Caco-2 (cell line): ENCODE measurements around the gene CXCR4. TPM values are rescaled to one million over a fixed set of nuclear protein-coding genes. Genes with fewer than 3 reads are reported as not detected.

Experiments
- BruUV-seq: library from RNA; stranded (reverse); fragments of 400-500 nt; replicated peaks from 2 replicates; lab custom pipeline; 2021; lab: Mats Ljungman, UMichigan
- CTCF ChIA-PET: fragments of 300-600 bp; sonication (Branson Sonifier 250); formaldehyde crosslinking; loops from one replicate; lab custom pipeline; 2022; ENCODE audit warnings: antibody characterized with exemption; lab: Charles Lee
- POLR2A ChIA-PET: fragments of 300-600 bp; sonication (Branson Sonifier 250); formaldehyde crosslinking; loops from one replicate; lab custom pipeline; 2022; ENCODE audit warnings: antibody characterized with exemption; lab: Charles Lee
- DNase-seq, 2 experiments: peaks; one replicate each; pipeline versions ENCODE4 v3.0.0 to v3.0.0-alpha.2; 2020 to 2022
- H3K27me3 ChIP-seq: replicated peaks from 2 replicates; pipeline ENCODE4 v1.6.0; 2011; ENCODE audit warnings: low read length; ENCODE audit not compliant: control insufficient read depth, insufficient read depth
- H3K36me3 ChIP-seq: 2 replicates; pipeline ENCODE4 v1.5.1; 2011; ENCODE audit warnings: low read length; ENCODE audit not compliant: control insufficient read depth, insufficient read depth
- H3K4me1 ChIP-seq: fragments of 250-450 bp; sonication (Bioruptor Pico); 2 replicates; pipeline ENCODE4 v1.5.1; 2020; ENCODE audit warnings: mild to moderate bottlenecking
- H3K4me3 ChIP-seq: 2 replicates; pipeline ENCODE4 v1.5.1; 2011; ENCODE audit warnings: low read depth, mild to moderate bottlenecking, control low read depth, low read length
- H3K9me3 ChIP-seq: fragments of 250-450 bp; sonication (Bioruptor Pico); 2 replicates; pipeline ENCODE4 v1.5.1; 2020; ENCODE audit warnings: mild to moderate bottlenecking, moderate library complexity
- H3K27ac Mint-ChIP-seq: one replicate; pipeline ENCODE4 v1.8.0; 2022; ENCODE audit warnings: mixed read lengths; ENCODE audit not compliant: unreplicated experiment
- H3K27me3 Mint-ChIP-seq: one replicate; pipeline ENCODE4 v1.8.0; 2022; ENCODE audit warnings: mixed read lengths; ENCODE audit not compliant: insufficient read depth, unreplicated experiment
- H3K36me3 Mint-ChIP-seq: one replicate; pipeline ENCODE4 v1.8.0; 2022; ENCODE audit warnings: mild to moderate bottlenecking, mixed read lengths; ENCODE audit not compliant: insufficient read depth, unreplicated experiment
- H3K4me1 Mint-ChIP-seq: one replicate; pipeline ENCODE4 v1.8.0; 2022; ENCODE audit warnings: low read depth, mixed read lengths; ENCODE audit not compliant: unreplicated experiment
- H3K4me3 Mint-ChIP-seq: one replicate; pipeline ENCODE4 v1.8.0; 2022; ENCODE audit warnings: mild to moderate bottlenecking, moderate library complexity, mixed read lengths; ENCODE audit not compliant: unreplicated experiment
- H3K9me3 Mint-ChIP-seq: one replicate; pipeline ENCODE4 v1.8.0; 2022; ENCODE audit warnings: mixed read lengths; ENCODE audit not compliant: unreplicated experiment
- intact Hi-C: fragments of 100-400 bp; cut with micrococcal nuclease; formaldehyde crosslinking; loops from one replicate; pipeline ENCODE4 v1.10.0; 2022; ENCODE audit not compliant: unreplicated experiment
- total RNA-seq: library from RNA; stranded (reverse); gene quantifications from 2 replicates; pipeline ENCODE4 v1.2.3, GENCODE V29; 2022
- TF ChIP-seq, protein P1 (sequence below), 2 experiments: fragments of 200-600 bp in 1 of 2; IDR thresholded peaks; 1 replicate in 1 of 2; 2 replicates in 1 of 2; pipeline versions ENCODE4 v1.5.1 to v1.8.0; 2011 to 2022; ENCODE audit warnings: antibody characterized with exemption in 1 of 2, control low read depth in 1 of 2, inconsistent platforms in 1 of 2, low read depth in 1 of 2, low read length in 1 of 2, mild to moderate bottlenecking in 1 of 2, moderate library complexity in 1 of 2; ENCODE audit not compliant: insufficient read depth in 1 of 2, severe bottlenecking in 1 of 2, unreplicated experiment in 1 of 2

CXCR4 gene
- total RNA-seq, 1 experiment from 2014 or later: 1.4 TPM

DNA sequence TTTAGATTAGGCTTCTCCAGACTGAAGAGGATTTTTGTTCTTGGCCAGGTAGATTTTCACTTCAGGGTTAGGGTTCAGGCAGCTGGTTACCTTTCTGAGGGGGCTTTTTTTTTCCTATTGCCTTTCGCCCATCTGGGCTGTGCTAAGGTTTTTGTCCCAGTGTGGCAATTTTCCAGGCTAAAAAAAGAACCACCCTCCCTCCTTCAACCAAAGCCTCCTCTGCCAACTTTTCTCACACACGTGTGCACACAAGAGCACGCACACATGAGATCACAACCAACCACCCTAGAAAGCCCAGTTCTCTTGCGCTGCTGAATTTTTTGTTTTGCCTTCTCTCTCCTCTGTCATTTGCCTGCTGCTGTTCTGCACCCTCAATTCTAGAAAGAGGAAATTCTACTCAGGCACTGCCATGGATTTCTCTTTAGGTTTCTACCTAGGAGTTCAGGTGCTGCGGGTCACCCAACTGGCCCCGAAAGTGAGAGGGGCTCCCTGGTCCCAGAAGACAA lies 8.5 kb upstream of the CXCR4 start:
- intact Hi-C loops: no loop called here
- TF ChIP-seq, protein P1, sequence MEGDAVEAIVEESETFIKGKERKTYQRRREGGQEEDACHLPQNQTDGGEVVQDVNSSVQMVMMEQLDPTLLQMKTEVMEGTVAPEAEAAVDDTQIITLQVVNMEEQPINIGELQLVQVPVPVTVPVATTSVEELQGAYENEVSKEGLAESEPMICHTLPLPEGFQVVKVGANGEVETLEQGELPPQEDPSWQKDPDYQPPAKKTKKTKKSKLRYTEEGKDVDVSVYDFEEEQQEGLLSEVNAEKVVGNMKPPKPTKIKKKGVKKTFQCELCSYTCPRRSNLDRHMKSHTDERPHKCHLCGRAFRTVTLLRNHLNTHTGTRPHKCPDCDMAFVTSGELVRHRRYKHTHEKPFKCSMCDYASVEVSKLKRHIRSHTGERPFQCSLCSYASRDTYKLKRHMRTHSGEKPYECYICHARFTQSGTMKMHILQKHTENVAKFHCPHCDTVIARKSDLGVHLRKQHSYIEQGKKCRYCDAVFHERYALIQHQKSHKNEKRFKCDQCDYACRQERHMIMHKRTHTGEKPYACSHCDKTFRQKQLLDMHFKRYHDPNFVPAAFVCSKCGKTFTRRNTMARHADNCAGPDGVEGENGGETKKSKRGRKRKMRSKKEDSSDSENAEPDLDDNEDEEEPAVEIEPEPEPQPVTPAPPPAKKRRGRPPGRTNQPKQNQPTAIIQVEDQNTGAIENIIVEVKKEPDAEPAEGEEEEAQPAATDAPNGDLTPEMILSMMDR (IDR thresholded peaks at IDR 0.05; ENCODE audit: insufficient read depth in 1 of 2, low read depth in 1 of 2, low read length in 1 of 2, severe bottlenecking in 1 of 2, unreplicated experiment in 1 of 2): no peak
- CTCF ChIA-PET: no interaction called here
- no peak overlapping the region for H3K4me3 Mint-ChIP-seq
- BruUV-seq: no TSS peak
- peaks cover 10% of the 10 kb centered on the region for H3K4me1 Mint-ChIP-seq
- no peak for DNase-seq
- H3K4me1 ChIP-seq: no peaks in the 10 kb centered on the region; the same call in 1 of the 2 replicates
- H3K27me3 Mint-ChIP-seq: peaks cover 6% of the 10 kb centered on the region
- no peaks in the 10 kb centered on the region for H3K9me3 Mint-ChIP-seq
- no peak overlapping the region for H3K4me3 ChIP-seq
- H3K27me3 ChIP-seq: peaks cover 2% of the 10 kb centered on the region; the same call in 1 of the 2 replicates
- H3K27ac Mint-ChIP-seq: no peak overlapping the region
- no peaks in the 10 kb centered on the region for H3K36me3 ChIP-seq
- H3K9me3 ChIP-seq: no peaks in the 10 kb centered on the region
- POLR2A ChIA-PET: no interaction called here
- no peaks in the 10 kb centered on the region for H3K36me3 Mint-ChIP-seq

GRCh38 chr2:136126021-136126420 lies 8.1 kb upstream of the CXCR4 start:
- Mint-ChIP-seq H3K36me3 (no peaks in the 10 kb centered on the region), H3K4me1 (peaks cover 10% of the 10 kb centered on the region), H3K27me3 (peaks cover 8% of the 10 kb centered on the region), H3K9me3 (no peaks in the 10 kb centered on the region), H3K4me3 (no peak overlapping the region), H3K27ac (no peak overlapping the region)
- POLR2A ChIA-PET: no interaction called here
- peaks cover 2% of the 10 kb centered on the region; the same call in 1 of the 2 replicates for H3K27me3 ChIP-seq
- intact Hi-C loops: no loop called here
- no peaks in the 10 kb centered on the region for H3K36me3 ChIP-seq
- H3K9me3 ChIP-seq: no peaks in the 10 kb centered on the region
- TF ChIP-seq, protein P1 (IDR thresholded peaks at IDR 0.05; ENCODE audit: insufficient read depth in 1 of 2, low read depth in 1 of 2, low read length in 1 of 2, severe bottlenecking in 1 of 2, unreplicated experiment in 1 of 2): no peak
- no peak for DNase-seq
- CTCF ChIA-PET: no interaction called here
- no peaks in the 10 kb centered on the region; the same call in 1 of the 2 replicates for H3K4me1 ChIP-seq
- H3K4me3 ChIP-seq: no peak overlapping the region
- BruUV-seq: no TSS peak

GRCh38 chr2:136125236-136125635 lies 7.3 kb upstream of the CXCR4 start:
- no peaks in the 10 kb centered on the region for H3K9me3 Mint-ChIP-seq
- H3K4me1 ChIP-seq: no peaks in the 10 kb centered on the region; the same call in 1 of the 2 replicates
- H3K36me3 ChIP-seq: no peaks in the 10 kb centered on the region
- DNase-seq: no peak
- peaks cover 15% of the 10 kb centered on the region for H3K27me3 Mint-ChIP-seq
- BruUV-seq: no TSS peak
- H3K27me3 ChIP-seq: peaks cover 2% of the 10 kb centered on the region; the same call in 1 of the 2 replicates
- peaks cover 10% of the 10 kb centered on the region for H3K4me1 Mint-ChIP-seq
- no peak overlapping the region for H3K4me3 ChIP-seq
- no peaks in the 10 kb centered on the region for H3K36me3 Mint-ChIP-seq
- no peak overlapping the region for H3K27ac Mint-ChIP-seq
- TF ChIP-seq, protein P1 (IDR thresholded peaks at IDR 0.05; ENCODE audit: insufficient read depth in 1 of 2, low read depth in 1 of 2, low read length in 1 of 2, severe bottlenecking in 1 of 2, unreplicated experiment in 1 of 2): no peak
- no peak overlapping the region for H3K4me3 Mint-ChIP-seq
- intact Hi-C loops: no loop called here
- ChIA-PET POLR2A (no interaction called here), CTCF (interaction anchor here (0.6 kb wide), 1 partner anchor 340 kb away, joined by 3 read pairs; no protein-coding TSS in a partner anchor)
- H3K9me3 ChIP-seq: no peaks in the 10 kb centered on the region
